B cell (primary cell): ENCODE results near the gene FBLIM1. TPM values are rescaled to one million over a fixed set of nuclear protein-coding genes. Genes with fewer than 3 reads are reported as not detected.

Experiments
- ATAC-seq: fragments of 200-7000 bp; cut with Tn5 transposase; one replicate; pipeline ENCODE4 v1.10.0; 2021; ENCODE audit warnings: low read depth, mild to moderate bottlenecking, moderate number of reproducible peaks, moderate library complexity
- CTCF ChIA-PET: fragments of 350-600 bp; sonication (Branson Sonifier 250); formaldehyde crosslinking; loops from one replicate; lab custom pipeline; 2021; ENCODE audit warnings: antibody characterized with exemption, inconsistent platforms; lab: Charles Lee
- POLR2A ChIA-PET: fragments of 350-600 bp; sonication (Branson Sonifier 250); formaldehyde crosslinking; loops from one replicate; lab custom pipeline; 2021; ENCODE audit warnings: antibody characterized with exemption; lab: Charles Lee
- DNase-seq: peaks from one replicate; pipeline ENCODE4 v3.0.0; 2013
- H2AFZ ChIP-seq: 2 replicates; pipeline ENCODE4 v1.6.1; 2012; ENCODE audit warnings: mild to moderate bottlenecking, low read depth, low read length; ENCODE audit not compliant: insufficient read depth, poor library complexity, severe bottlenecking
- H3K27ac ChIP-seq, 2 donors: 1 replicate in 1 of 2; 2 replicates in 1 of 2; pipeline ENCODE4 v1.5.1; 2012 to 2013; ENCODE audit warnings: low read length in 2 of 2, mild to moderate bottlenecking in 2 of 2, moderate library complexity in 1 of 2
- H3K27me3 ChIP-seq, 4 experiments: fragments of 200-600 bp in 1 of 4; sonication (generic) in 1 of 4; replicated peaks in 1 of 4; 1 replicate in 2 of 4; 2 replicates in 2 of 4; pipeline versions ENCODE4 v1.6.1 to v1.7.0; 2013 to 2016; ENCODE audit warnings: low read length in 3 of 4, mild to moderate bottlenecking in 2 of 4, mixed read lengths in 1 of 4, moderate library complexity in 1 of 4; ENCODE audit not compliant: insufficient read depth in 4 of 4, control insufficient read depth in 3 of 4; ENCODE audit errors: control extremely low read depth in 1 of 4
- H3K36me3 ChIP-seq, 2 experiments: replicated peaks in 1 of 2; 1 replicate in 1 of 2; 2 replicates in 1 of 2; pipeline versions ENCODE4 v1.6.1 to v1.7.1; 2013; ENCODE audit warnings: low read length in 1 of 2; ENCODE audit not compliant: insufficient read depth in 2 of 2, control insufficient read depth in 1 of 2; ENCODE audit errors: control extremely low read depth in 1 of 2, extremely low read depth in 1 of 2
- H3K4me1 ChIP-seq, 2 donors: fragments of 200-600 bp in 1 of 2; sonication (generic) in 1 of 2; 1 replicate in 1 of 2; 2 replicates in 1 of 2; pipeline versions ENCODE4 v1.5.1 to v1.6.1; 2013 to 2017; ENCODE audit warnings: low read length in 2 of 2; ENCODE audit not compliant: control insufficient read depth in 2 of 2, insufficient read depth in 2 of 2
- H3K4me2 ChIP-seq: replicated peaks from 2 replicates; pipeline ENCODE3; 2012; ENCODE audit warnings: mild to moderate bottlenecking, low read depth, low read length; ENCODE audit not compliant: poor library complexity, severe bottlenecking
- H3K4me3 ChIP-seq, 5 experiments: fragments of 200-600 bp in 1 of 5; sonication (generic) in 1 of 5; 1 replicate in 3 of 5; 2 replicates in 2 of 5; pipeline versions ENCODE4 v1.5.1 to v1.7.0; 2011 to 2016; ENCODE audit warnings: low read length in 4 of 5, mild to moderate bottlenecking in 4 of 5, low read depth in 2 of 5, control low read depth in 1 of 5, moderate library complexity in 1 of 5; ENCODE audit not compliant: insufficient read depth in 1 of 5; ENCODE audit errors: control extremely low read depth in 1 of 5, extremely low read depth in 1 of 5
- H3K79me2 ChIP-seq: fragments of 200-600 bp; sonication (generic); one replicate; pipeline ENCODE4 v1.6.0; 2016; ENCODE audit warnings: low read length; ENCODE audit not compliant: control insufficient read depth, insufficient read depth
- H3K9ac ChIP-seq: fragments of 200-600 bp; sonication (generic); 2 replicates; pipeline ENCODE4 v1.6.1; 2017; ENCODE audit warnings: mild to moderate bottlenecking, low read length, moderate library complexity
- H3K9me3 ChIP-seq, 3 donors: one replicate each; pipeline versions ENCODE4 v1.6.1 to v1.7.1; 2013; ENCODE audit warnings: low read length in 2 of 3; ENCODE audit not compliant: control insufficient read depth in 2 of 3, insufficient read depth in 1 of 3; ENCODE audit errors: control extremely low read depth in 1 of 3
- H4K20me1 ChIP-seq: 2 replicates; pipeline ENCODE4 v1.6.0; 2012; ENCODE audit warnings: mild to moderate bottlenecking, low read length; ENCODE audit not compliant: insufficient read depth, control insufficient read depth, poor library complexity, severe bottlenecking
- H3K27ac Mint-ChIP-seq: one replicate; pipeline ENCODE4 v1.8.0; 2021; ENCODE audit warnings: mixed read lengths
- H3K27me3 Mint-ChIP-seq: one replicate; pipeline ENCODE4 v1.8.0; 2021; ENCODE audit warnings: mixed read lengths
- H3K4me1 Mint-ChIP-seq: one replicate; pipeline ENCODE4 v1.8.0; 2021; ENCODE audit warnings: mixed read lengths
- H3K4me3 Mint-ChIP-seq: one replicate; pipeline ENCODE4 v1.8.0; 2021; ENCODE audit warnings: mixed read lengths
- H3K9me3 Mint-ChIP-seq: one replicate; pipeline ENCODE4 v1.8.0; 2022; ENCODE audit warnings: mixed read lengths; ENCODE audit not compliant: insufficient read depth
- CTCF ChIP-seq: fragments of 200-600 bp; IDR thresholded peaks from one replicate; pipeline ENCODE4 v1.8.0; 2022; ENCODE audit warnings: antibody characterized with exemption, mild to moderate bottlenecking
- EZH2 ChIP-seq: IDR thresholded peaks from 2 replicates; pipeline ENCODE4 v1.6.1; 2012; ENCODE audit warnings: borderline replicate concordance, low read depth, mild to moderate bottlenecking, moderate library complexity, low read length; ENCODE audit not compliant: insufficient read depth, poor library complexity, severe bottlenecking
- WGBS: methylation state at CpG from one replicate; pipeline ENCODE4 v1.1.5; 2013; ENCODE audit warnings: missing lambda C conversion rate; ENCODE audit not compliant: insufficient coverage; 5-methylcytosine and 5-hydroxymethylcytosine counted together
- intact Hi-C: fragments of 100-400 bp; cut with micrococcal nuclease; formaldehyde crosslinking; loops from one replicate; pipeline ENCODE4 v1.10.0; 2022
- polyA plus RNA-seq: library from polyadenylated mRNA; depleted of rRNA; stranded (reverse); fragments of >200 nt; gene quantifications from 2 replicates; pipeline ENCODE4 v1.2.3, GENCODE V29; 2012
- total RNA-seq, 2 donors: library from RNA; stranded (reverse); fragments of 120-200 nt in 1 of 2; gene quantifications; 1 replicate in 1 of 2; 2 replicates in 1 of 2; pipeline versions ENCODE4 v1.2.3 to v1.2.4, GENCODE V29; 2013 to 2022

Gene FBLIM1
- total and polyA plus RNA-seq, 2 donors (not counting 1 experiment from before 2014, with no cell fraction given) = not detected

- no peaks in the 10 kb centered on the region for H3K9me3 ChIP-seq
- no peak overlapping the region for H3K27ac ChIP-seq
- H3K27me3 Mint-ChIP-seq = no peaks in the 10 kb centered on the region
- intact Hi-C loops = no loop called here
- H3K4me1 ChIP-seq = no peaks in the 10 kb centered on the region
- H4K20me1 ChIP-seq = no peaks in the 10 kb centered on the region
- no peaks in the 10 kb centered on the region for H3K79me2 ChIP-seq
- ChIA-PET POLR2A (no interaction called here), CTCF (interaction anchor here (1.6 kb wide), 1 partner anchor 246 kb away, joined by 3 read pairs; no protein-coding TSS in a partner anchor)
- H3K9me3 Mint-ChIP-seq = no peaks in the 10 kb centered on the region
- no peak for DNase-seq
- H3K4me3 Mint-ChIP-seq = no peak overlapping the region
- no peaks in the 10 kb centered on the region for H3K4me1 Mint-ChIP-seq
- no peak overlapping the region for H3K9ac ChIP-seq
- TF ChIP-seq CTCF = no peak
- TF ChIP-seq EZH2 = no peak
- H3K27ac Mint-ChIP-seq = no peak overlapping the region
- no peak overlapping the region for H3K4me2 ChIP-seq
- no peak overlapping the region for H3K4me3 ChIP-seq
- no peaks in the 10 kb centered on the region for H3K27me3 ChIP-seq
- no peaks in the 10 kb centered on the region for H3K36me3 ChIP-seq
- 89% methylated on average over 1 of the region's 1 CpG for WGBS
- ATAC-seq = no peak
- no peak overlapping the region for H2AFZ ChIP-seq
Measured at GRCh38 chr1:15808955-15809354, 50.4 kb downstream of the FBLIM1 start.

GRCh38 chr1:15810073-15810472 lies 51.5 kb downstream of the FBLIM1 start:
- Histone ChIP-seq H3K4me3 (no peak overlapping the region), H3K27me3 (no peaks in the 10 kb centered on the region), H3K27ac (no peak overlapping the region), H3K9ac (no peak overlapping the region), H3K4me1 (no peaks in the 10 kb centered on the region), H2AFZ (no peak overlapping the region), H3K4me2 (no peak overlapping the region), H3K79me2 (no peaks in the 10 kb centered on the region), H4K20me1 (no peaks in the 10 kb centered on the region), H3K9me3 (no peaks in the 10 kb centered on the region), H3K36me3 (no peaks in the 10 kb centered on the region)
- CTCF ChIA-PET = interaction anchor here (0.6 to 0.9 kb wide), 2 partner anchors 70 to 185 kb away, joined by 3 to 4 read pairs; no protein-coding TSS in a partner anchor
- intact Hi-C loops = no loop called here
- no peaks in the 10 kb centered on the region for H3K9me3 Mint-ChIP-seq
- H3K27ac Mint-ChIP-seq = no peak overlapping the region
- POLR2A ChIA-PET = no interaction called here
- DNase-seq (no peak), ATAC-seq (no peak)
- no peak for TF ChIP-seq CTCF
- no peak for TF ChIP-seq EZH2
- H3K4me1 Mint-ChIP-seq = no peaks in the 10 kb centered on the region
- no CpG with 5 or more reads among the region's 1 CpG for whole genome bisulfite sequencing
- H3K27me3 Mint-ChIP-seq = no peaks in the 10 kb centered on the region
- H3K4me3 Mint-ChIP-seq = no peak overlapping the region
